HEK293T (cell line): ENCODE data around the gene MTREX.

ENCODE experiments used
- BHLHE40 ChIP-seq: fragments of 450-650 bp; IDR thresholded peaks from 2 replicates; pipeline ENCODE4 v1.6.1; 2016; ENCODE audit warnings: mild to moderate bottlenecking, moderate library complexity, borderline replicate concordance
- ELF4 ChIP-seq: fragments of 450-650 bp; IDR thresholded peaks from 2 replicates; pipeline ENCODE4 v1.6.1; 2017; ENCODE audit warnings: antibody characterized with exemption
- FOXA1 ChIP-seq: fragments of 450-650 bp; IDR thresholded peaks from 2 replicates; pipeline ENCODE4 v1.6.1; 2016; ENCODE audit warnings: mild to moderate bottlenecking
- FOXM1 ChIP-seq: fragments of 450-650 bp; IDR thresholded peaks from 2 replicates; pipeline ENCODE4 v1.6.1; 2017; ENCODE audit warnings: mild to moderate bottlenecking, borderline replicate concordance
- HDGF ChIP-seq: fragments of 450-650 bp; IDR thresholded peaks from 2 replicates; pipeline ENCODE4 v1.6.1; 2017; ENCODE audit warnings: antibody characterized with exemption, borderline replicate concordance
- SP1 ChIP-seq: fragments of 450-650 bp; IDR thresholded peaks from 2 replicates; pipeline ENCODE4 v1.6.1; 2017
- SUZ12 ChIP-seq: fragments of 450-650 bp; IDR thresholded peaks from 2 replicates; pipeline ENCODE4 v1.6.1; 2016; ENCODE audit warnings: mild to moderate bottlenecking
- TARDBP ChIP-seq: fragments of 450-650 bp; IDR thresholded peaks from 2 replicates; pipeline ENCODE4 v1.6.1; 2016

DNA sequence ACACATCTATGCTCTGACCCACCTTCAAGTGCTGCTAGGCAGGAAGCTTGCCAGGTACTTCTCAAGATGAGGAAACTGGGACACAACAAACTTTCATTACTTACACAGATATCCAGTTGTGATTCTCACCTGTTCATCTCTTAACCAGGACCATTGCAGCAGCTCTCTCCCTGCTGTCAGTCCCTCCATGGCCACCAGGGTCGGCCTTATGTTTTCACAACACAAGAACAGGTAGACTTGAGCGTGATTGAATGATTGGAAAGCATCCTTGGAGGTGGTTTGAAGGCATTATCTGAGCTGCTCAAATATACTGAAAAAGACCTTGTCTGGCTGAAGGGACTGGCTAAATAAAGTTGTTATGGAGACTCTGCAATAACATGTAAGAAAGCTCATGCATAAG lies 94.4 kb downstream of the MTREX start:
- TF ChIP-seq SP1 (no peak), FOXM1 (no peak), BHLHE40 (no peak), HDGF (no peak), TARDBP (no peak), SUZ12 (no peak), FOXA1 (no peak), ELF4 (no peak)
